GM12801 (cell line): ENCODE measurements around the gene SDK1.

Experiments used
- TF ChIP-seq, protein P1 (sequence below): IDR thresholded peaks from one replicate; pipeline ENCODE4 v1.5.1; 2011; ENCODE audit warnings: control low read depth; ENCODE audit not compliant: insufficient read length; ENCODE audit errors: extremely low read depth

The SDK1 gene

DNA sequence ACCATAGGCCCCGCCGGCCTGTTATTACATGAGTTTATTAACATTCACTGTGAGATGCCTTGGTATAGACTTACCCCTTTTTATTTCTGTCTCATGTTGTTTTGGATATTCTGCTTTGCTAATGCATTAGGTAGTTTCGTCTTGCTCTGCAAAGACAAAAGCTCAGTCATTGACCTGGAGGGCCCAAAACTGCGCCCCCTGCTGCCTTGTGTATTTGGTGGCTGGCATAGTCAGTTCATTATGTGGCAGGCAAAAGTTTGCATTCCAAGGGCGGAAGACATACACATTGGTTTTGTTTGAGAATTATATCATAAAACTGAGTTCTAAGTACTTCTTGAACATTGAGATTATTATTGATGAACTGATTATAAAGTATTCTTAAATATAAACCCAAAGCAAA lies 372.5 kb downstream of the SDK1 start:
- TF ChIP-seq, protein P1, sequence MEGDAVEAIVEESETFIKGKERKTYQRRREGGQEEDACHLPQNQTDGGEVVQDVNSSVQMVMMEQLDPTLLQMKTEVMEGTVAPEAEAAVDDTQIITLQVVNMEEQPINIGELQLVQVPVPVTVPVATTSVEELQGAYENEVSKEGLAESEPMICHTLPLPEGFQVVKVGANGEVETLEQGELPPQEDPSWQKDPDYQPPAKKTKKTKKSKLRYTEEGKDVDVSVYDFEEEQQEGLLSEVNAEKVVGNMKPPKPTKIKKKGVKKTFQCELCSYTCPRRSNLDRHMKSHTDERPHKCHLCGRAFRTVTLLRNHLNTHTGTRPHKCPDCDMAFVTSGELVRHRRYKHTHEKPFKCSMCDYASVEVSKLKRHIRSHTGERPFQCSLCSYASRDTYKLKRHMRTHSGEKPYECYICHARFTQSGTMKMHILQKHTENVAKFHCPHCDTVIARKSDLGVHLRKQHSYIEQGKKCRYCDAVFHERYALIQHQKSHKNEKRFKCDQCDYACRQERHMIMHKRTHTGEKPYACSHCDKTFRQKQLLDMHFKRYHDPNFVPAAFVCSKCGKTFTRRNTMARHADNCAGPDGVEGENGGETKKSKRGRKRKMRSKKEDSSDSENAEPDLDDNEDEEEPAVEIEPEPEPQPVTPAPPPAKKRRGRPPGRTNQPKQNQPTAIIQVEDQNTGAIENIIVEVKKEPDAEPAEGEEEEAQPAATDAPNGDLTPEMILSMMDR = no peak

GRCh38 chr7:3678314-3678810 lies 377.3 kb downstream of the SDK1 start:
- TF ChIP-seq, protein P1 = no peak

DNA sequence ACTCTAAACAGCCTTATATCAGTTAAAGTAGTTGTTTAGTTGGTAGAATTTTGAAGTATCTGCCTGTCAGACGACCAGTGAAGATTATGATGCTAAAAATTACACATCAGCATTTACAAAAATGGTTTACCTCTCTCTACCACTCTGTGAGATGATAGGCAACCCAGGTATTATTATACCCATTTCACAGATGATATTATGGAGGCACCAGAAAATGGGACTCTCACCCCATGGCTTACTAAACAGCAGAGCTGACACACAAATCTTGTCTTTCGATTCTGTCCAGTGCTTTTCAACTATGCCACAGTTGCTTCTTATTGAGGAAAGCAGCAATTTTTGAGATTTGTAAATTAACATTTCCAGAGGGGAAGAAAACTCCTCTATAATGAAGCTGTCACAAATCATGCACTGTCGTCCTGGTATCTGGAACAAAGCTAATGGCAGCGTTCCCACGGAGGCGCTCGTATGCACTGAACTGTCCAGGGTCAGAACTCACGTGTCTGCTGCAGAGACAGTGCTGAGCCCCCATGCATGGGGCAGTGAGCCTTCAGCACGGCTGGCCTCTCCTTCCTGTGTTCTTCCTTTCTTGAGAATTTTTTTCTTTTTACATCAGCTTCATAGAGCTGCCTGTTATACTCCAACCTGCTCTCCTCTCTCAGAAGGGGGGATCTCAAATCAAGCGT lies 381.1 kb downstream of the SDK1 start:
- TF ChIP-seq, protein P1 = no peak

- TF ChIP-seq, protein P1 = no peak
Measured at GRCh38 chr7:3683546-3684539, 382.8 kb downstream of the SDK1 start.

DNA sequence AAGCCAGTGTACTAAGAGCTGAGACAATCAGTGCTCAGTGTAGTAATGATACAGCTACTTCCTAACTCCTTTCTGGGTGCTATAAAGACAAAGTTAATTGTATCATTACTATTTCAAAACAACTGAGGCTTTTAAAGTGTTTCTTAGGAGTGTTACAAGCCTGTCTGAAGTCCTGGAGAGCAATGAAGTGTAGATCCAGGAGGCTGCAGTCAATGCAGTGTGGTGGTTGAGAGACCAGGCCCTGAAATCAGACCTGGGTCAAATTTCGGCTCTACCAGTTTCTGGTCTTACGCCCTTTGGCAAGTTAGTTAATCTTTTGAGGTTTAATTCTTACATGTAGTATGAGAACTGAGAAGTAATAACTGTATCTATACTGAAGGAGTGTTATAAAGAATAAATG lies 387.0 kb downstream of the SDK1 start:
- TF ChIP-seq, protein P1 = no peak

DNA sequence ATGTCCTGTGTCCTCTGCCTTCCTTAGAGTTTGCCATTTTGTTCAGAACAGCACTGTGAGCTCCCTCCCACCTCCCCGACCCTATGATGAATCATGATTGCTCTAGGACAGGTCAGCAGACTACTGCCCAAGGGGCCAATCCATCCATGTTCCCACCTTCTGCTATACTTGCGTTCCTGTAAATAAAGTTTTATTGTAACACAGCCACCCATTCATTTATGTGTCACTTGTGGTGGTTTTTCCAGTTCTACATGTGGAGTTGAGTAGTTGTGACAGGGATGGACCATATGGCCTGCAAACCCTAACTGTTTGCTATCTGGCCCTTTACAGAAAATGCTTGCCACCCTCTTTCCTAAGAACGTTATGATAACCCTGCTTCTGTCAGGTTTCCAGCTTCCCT lies 387.8 kb downstream of the SDK1 start:
- TF ChIP-seq, protein P1 = no peak

GRCh38 chr7:3691478-3692158 lies 390.6 kb downstream of the SDK1 start:
- TF ChIP-seq, protein P1 = no peak
